T-helper 2 cell treated with Interferon-gamma antibody and Interleukin-4, amounts not matched to agents 100 ng/mL and 5 ng/mL, for 36 hours (primary cell): ENCODE measurements around the gene HMGB1. TPM values are rescaled to one million over a fixed set of nuclear protein-coding genes. Genes with fewer than 3 reads are reported as not detected.

Source experiments
- intact Hi-C: fragments of 100-400 bp; cut with micrococcal nuclease; formaldehyde crosslinking; loops from one replicate; pipeline ENCODE4 v1.15.1; 2023
- total RNA-seq: library from RNA; stranded (reverse); gene quantifications from 2 replicates; pipeline ENCODE4 v1.2.3, GENCODE V29; 2022

The HMGB1 gene
- total RNA-seq, 1 donor from 2014 or later = 665 TPM

GRCh38 chr13:30406779-30407416, 58.8 kb downstream of the HMGB1 start:
- intact Hi-C loops = no loop called here

Other genes with a start within 250 kb of the HMGB1 start
- gene KATNAL1, start 158.4 kb downstream of the HMGB1 start, total RNA-seq = 18.9 and 19.8 TPM in 2 replicates
- not detected in 2 replicates for gene UBE2L5, start 43.4 kb downstream of the HMGB1 start, total RNA-seq
- 18.8 TPM in 2 replicates for gene USPL1, start 152.0 kb upstream of the HMGB1 start, total RNA-seq